Measurements from ENCODE around the gene BFSP2. TPM values are rescaled to one million over a fixed set of nuclear protein-coding genes. Genes with fewer than 3 reads are reported as not detected.

The BFSP2 gene
- total and polyA plus RNA-seq, 2 of the 13 experiments (the other 11 are each of a cell fraction or from before 2014, with no cell fraction given), result not detected

GRCh38 chr3:133478624-133479023 lies 78.8 kb downstream of the BFSP2 start:
- WGBS (ENCODE audit: low lambda C conversion rate), result 35% methylated on average over 1 of the region's 1 CpG
- Histone ChIP-seq H3K27me3 (ENCODE audit: control insufficient read depth in 1 of 2, insufficient read depth in 2 of 2, low read length in 2 of 2) (no peaks in the 10 kb centered on the region; a peak in 2 of 5 replicates), H3K79me2 (ENCODE audit: insufficient read depth, low read length) (no peaks in the 10 kb centered on the region), H3K27ac (ENCODE audit: extremely low read length, insufficient read depth, low read length) (no peak overlapping the region), H4K20me1 (ENCODE audit: insufficient read depth, low read length) (no peaks in the 10 kb centered on the region), H2AFZ (ENCODE audit: low read length) (no peak overlapping the region), H3K4me2 (ENCODE audit: low read depth, low read length) (no peak overlapping the region), H3K9ac (ENCODE audit: insufficient read depth, low read depth, low read length) (no peak overlapping the region), H3K4me1 (ENCODE audit: insufficient read depth, low read length) (peaks cover 13% of the 10 kb centered on the region), H3K36me3 (replicated peaks in 1 of 2; ENCODE audit: control insufficient read depth in 1 of 2, insufficient read depth in 2 of 2, low read length in 2 of 2) (no peaks in the 10 kb centered on the region), H3K9me3 (ENCODE audit: low read length) (no peaks in the 10 kb centered on the region), H3K4me3 (replicated peaks in 1 of 3; ENCODE audit: insufficient read depth in 1 of 3, low read depth in 2 of 3, low read length in 3 of 3) (no peak overlapping the region)
- no TSS peak for BruUV-seq (replicated peaks)
- no peak for FAIRE-seq
- DNase-seq (ENCODE audit: low spot score), result no peak
- in situ Hi-C loops (cut with HindIII; ENCODE audit: extremely low pct_ligation_motif_present, low pct_unique_long_range_greater_than_20kb) (no loop called here), intact Hi-C loops (cut with micrococcal nuclease; ENCODE audit: unreplicated experiment) (no loop called here)
- ChIA-PET CTCF (ENCODE audit: low intra/inter-chr PET ratio, low total read pairs) (no interaction called here), POLR2A (no interaction called here)
- TF ChIP-seq HOXA3 (CRISPR knock-in tag; IDR thresholded peaks at IDR 0.05), result no peak
- TF ChIP-seq MBD4 (IDR thresholded peaks at IDR 0.05; ENCODE audit: borderline replicate concordance, low read length), result no peak
- no peak for TF ChIP-seq HIVEP1 (CRISPR knock-in tag; IDR thresholded peaks at IDR 0.05)
- TF ChIP-seq ZNF564 (CRISPR knock-in tag; IDR thresholded peaks at IDR 0.05), result no peak
- TF ChIP-seq U2AF2 (IDR thresholded peaks at IDR 0.05; ENCODE audit: low read depth, low read length), result no peak
- no peak for TF ChIP-seq ZNF598 (CRISPR knock-in tag; IDR thresholded peaks at IDR 0.05; ENCODE audit: borderline replicate concordance)
- no peak for TF ChIP-seq GMEB1 (CRISPR knock-in tag; IDR thresholded peaks at IDR 0.05; ENCODE audit: borderline replicate concordance)
- no peak for TF ChIP-seq KDM5B (CRISPR knock-in tag; IDR thresholded peaks at IDR 0.05; ENCODE audit: borderline replicate concordance)
- TF ChIP-seq AGO1 (IDR thresholded peaks at IDR 0.05; ENCODE audit: low read depth, low read length, poor library complexity, severe bottlenecking), result no peak
- no peak for TF ChIP-seq ZKSCAN8 (CRISPR knock-in tag; IDR thresholded peaks at IDR 0.05; ENCODE audit: borderline replicate concordance)
- TF ChIP-seq NFE2 (CRISPR knock-in tag; IDR thresholded peaks at IDR 0.05), result no peak
- no peak for TF ChIP-seq ZNF138 (CRISPR knock-in tag; IDR thresholded peaks at IDR 0.05; ENCODE audit: low read depth)
- no peak for TF ChIP-seq NFATC3 (CRISPR knock-in tag; IDR thresholded peaks at IDR 0.05)
- TF ChIP-seq ZNF749 (CRISPR knock-in tag; IDR thresholded peaks at IDR 0.05; ENCODE audit: borderline replicate concordance), result no peak
- no peak for TF ChIP-seq ZNF142 (CRISPR knock-in tag; IDR thresholded peaks at IDR 0.05)
- no peak for TF ChIP-seq E2F1 (CRISPR knock-in tag; IDR thresholded peaks at IDR 0.05)
- ATAC-seq, result no peak
